ENCODE results near the gene NOP14. TPM values are rescaled to one million over a fixed set of nuclear protein-coding genes. Genes with fewer than 3 reads are reported as not detected.
"Not testable (repeated sequence)": the region's sequence is repeated elsewhere in the genome, so short reads cannot be mapped to it uniquely, and the experiment has no call there.

The NOP14 gene
- total RNA-seq, 1 donor, result 25.6 TPM

DNA sequence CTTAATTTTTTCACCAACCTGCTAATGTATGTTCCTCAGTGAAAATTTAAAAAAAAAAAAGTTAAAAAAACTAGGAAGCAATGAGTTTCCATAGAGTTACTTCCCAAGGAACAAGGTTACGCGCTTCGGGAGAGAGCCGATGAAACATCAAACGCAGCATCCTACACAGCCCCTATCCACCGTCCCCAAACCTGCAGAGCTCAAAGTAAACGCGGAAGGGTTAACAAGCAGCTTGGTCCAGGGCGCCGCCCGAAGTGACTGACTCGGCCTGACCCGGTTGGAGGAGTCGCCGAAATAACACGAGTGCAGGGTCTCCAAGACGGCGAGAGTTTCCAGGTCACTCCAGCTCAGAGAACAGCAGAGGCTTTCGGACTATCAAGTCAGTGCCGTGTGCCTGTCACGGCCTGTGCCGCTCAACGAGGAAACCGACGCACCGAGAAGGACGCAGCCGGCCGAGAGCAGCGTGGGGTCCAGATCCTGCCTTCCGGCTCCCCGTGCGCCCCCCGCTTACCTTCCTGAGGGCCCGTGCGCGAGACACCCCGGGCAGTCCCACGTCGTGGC lies 512 bp downstream of the NOP14 start:
- TF ChIP-seq, protein P1, sequence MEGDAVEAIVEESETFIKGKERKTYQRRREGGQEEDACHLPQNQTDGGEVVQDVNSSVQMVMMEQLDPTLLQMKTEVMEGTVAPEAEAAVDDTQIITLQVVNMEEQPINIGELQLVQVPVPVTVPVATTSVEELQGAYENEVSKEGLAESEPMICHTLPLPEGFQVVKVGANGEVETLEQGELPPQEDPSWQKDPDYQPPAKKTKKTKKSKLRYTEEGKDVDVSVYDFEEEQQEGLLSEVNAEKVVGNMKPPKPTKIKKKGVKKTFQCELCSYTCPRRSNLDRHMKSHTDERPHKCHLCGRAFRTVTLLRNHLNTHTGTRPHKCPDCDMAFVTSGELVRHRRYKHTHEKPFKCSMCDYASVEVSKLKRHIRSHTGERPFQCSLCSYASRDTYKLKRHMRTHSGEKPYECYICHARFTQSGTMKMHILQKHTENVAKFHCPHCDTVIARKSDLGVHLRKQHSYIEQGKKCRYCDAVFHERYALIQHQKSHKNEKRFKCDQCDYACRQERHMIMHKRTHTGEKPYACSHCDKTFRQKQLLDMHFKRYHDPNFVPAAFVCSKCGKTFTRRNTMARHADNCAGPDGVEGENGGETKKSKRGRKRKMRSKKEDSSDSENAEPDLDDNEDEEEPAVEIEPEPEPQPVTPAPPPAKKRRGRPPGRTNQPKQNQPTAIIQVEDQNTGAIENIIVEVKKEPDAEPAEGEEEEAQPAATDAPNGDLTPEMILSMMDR (IDR thresholded peaks at IDR 0.05; ENCODE audit: insufficient read depth, low read length), result no peak
- peak; percentile 56 for DNase-seq (ENCODE audit: low read depth)
- H3K4me3 ChIP-seq (ENCODE audit: low read depth, low read length), result peak overlapping the region; percentile 94

DNA sequence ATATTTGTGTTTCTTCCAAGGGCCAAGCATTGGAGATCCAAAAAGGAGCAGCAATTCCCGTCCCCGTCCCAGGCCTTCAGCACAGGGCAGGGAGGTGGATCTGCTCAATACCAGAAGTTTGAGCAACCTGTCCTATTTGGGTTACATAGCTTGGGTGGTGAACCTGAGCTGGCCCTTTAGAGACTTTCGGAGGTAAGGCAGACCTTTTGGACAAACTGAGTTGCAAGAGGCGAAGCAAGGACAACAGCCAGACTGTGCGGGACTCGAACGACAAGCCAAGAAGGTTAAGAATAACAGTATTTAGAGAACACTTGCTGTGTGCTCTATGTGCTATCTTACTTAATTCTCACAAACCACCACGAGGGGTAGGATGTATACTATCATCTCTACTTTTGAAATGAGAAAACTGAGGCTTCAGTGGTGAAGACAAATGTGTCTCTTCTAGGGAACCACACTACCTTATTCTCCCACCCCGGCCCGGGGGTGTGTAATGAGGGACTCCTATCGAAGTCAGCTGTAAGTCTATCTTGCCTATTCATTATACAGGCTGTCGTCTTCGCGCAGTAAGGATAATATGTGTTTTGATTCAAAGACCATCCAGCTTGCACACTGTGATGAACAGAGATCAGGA lies 1.3 kb downstream of the NOP14 start:
- H3K4me3 ChIP-seq (ENCODE audit: low read depth, low read length), result peak overlapping the region; percentile 94
- TF ChIP-seq, protein P1 (IDR thresholded peaks at IDR 0.05; ENCODE audit: insufficient read depth, low read length), result no peak
- DNase-seq (ENCODE audit: low read depth), result no peak

DNA sequence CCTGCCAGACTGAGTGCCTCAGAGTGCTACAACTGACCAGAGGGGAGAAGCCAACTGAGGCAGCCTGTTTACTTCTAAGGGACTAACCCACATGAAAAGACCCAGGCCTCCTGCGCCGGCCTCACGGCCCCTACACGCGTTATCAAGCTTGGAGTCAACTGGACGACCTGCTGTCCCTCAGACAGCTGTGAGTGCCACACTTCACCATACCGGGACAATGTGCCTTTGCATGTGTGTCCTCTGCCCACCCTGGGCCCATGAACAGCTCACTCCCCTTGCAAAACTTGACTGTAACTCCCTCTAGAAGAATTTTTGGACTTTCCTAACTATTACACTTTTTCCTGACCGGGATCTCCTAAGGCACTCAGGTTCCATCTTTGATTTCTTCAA lies 1.8 kb downstream of the NOP14 start:
- TF ChIP-seq, protein P1 (IDR thresholded peaks at IDR 0.05; ENCODE audit: insufficient read depth, low read length), result no peak
- DNase-seq (ENCODE audit: low read depth), result no peak
- H3K4me3 ChIP-seq (ENCODE audit: low read depth, low read length), result peak overlapping the region; percentile 94

DNA sequence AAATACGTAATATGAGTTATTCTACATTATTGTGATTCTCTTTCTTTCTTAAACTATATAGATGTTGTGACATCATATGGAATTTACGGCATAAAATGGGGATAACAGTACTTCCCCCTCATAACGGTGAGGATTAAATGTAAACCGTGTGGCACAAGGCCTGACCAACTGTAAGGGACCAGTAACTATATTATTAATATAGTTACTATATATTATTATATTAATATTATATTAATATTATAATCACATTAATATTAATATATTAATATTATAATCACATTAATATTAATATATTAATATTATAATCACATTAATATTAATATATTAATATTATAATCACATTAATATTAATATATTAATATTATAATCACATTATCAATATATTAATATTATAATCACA lies 2.8 kb downstream of the NOP14 start:
- DNase-seq (ENCODE audit: low read depth); H3K4me3 ChIP-seq (ENCODE audit: low read depth, low read length): not testable (repeated sequence)

DNA sequence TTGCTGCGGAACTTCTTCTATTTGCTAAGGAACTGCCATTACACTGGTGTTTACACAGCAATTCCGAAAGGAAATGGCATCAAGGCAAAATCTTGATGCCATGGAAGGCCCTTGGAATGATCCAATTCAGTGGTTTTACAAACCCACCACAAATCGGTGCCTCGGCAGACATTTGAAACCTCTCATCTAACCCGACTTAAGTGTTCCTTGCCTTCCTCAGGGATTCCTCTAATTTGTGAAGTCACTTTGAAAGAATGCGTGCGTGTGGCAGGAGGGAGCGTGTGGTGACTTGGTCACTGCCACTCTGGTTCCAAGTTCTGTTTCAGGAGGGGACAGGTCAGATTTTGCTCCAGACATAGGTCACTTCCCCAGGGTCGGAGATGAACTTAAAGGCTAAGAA lies 4.8 kb downstream of the NOP14 start:
- peak; percentile 28 for DNase-seq (ENCODE audit: low read depth)
- TF ChIP-seq, protein P1 (IDR thresholded peaks at IDR 0.05; ENCODE audit: insufficient read depth, low read length), result no peak
- no peak overlapping the region for H3K4me3 ChIP-seq (ENCODE audit: low read depth, low read length)

DNA sequence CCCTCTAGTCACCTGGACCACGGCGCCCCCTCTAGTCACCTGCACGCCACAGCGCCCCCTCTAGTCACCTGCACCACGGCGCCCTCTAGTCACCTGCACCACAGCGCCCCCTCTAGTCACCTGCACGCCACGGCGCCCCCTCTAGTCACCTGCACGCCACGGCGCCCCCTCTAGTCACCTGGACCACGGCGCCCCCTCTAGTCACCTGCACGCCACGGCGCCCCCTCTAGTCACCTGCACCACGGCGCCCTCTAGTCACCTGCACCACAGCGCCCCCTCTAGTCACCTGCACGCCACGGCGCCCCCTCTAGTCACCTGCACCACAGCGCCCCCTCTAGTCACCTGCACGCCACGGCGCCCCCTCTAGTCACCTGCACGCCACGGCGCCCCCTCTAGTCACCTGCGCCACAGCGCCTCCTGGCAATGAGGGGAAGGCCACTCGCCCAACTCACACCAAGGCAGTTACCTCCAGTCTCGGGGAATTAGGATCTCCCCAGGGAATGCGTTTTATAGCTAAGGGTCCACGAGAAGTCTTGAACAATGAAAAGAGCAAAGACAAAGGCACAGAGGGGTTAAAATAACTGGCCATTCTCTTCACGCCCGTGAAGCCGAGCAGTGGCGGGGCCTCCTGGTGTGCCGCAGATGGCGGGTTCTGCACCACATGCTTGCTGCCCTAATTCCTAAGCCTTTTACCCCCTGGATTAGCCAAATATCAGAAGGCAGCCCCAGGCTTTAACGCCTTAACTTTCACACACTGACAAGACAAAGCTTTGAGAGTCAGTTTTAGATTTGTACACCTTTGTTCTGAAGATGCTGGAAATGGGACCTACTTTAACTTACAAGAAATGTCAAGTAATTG lies 7.8 kb downstream of the NOP14 start:
- not testable (repeated sequence) for DNase-seq (ENCODE audit: low read depth); H3K4me3 ChIP-seq (ENCODE audit: low read depth, low read length)

DNA sequence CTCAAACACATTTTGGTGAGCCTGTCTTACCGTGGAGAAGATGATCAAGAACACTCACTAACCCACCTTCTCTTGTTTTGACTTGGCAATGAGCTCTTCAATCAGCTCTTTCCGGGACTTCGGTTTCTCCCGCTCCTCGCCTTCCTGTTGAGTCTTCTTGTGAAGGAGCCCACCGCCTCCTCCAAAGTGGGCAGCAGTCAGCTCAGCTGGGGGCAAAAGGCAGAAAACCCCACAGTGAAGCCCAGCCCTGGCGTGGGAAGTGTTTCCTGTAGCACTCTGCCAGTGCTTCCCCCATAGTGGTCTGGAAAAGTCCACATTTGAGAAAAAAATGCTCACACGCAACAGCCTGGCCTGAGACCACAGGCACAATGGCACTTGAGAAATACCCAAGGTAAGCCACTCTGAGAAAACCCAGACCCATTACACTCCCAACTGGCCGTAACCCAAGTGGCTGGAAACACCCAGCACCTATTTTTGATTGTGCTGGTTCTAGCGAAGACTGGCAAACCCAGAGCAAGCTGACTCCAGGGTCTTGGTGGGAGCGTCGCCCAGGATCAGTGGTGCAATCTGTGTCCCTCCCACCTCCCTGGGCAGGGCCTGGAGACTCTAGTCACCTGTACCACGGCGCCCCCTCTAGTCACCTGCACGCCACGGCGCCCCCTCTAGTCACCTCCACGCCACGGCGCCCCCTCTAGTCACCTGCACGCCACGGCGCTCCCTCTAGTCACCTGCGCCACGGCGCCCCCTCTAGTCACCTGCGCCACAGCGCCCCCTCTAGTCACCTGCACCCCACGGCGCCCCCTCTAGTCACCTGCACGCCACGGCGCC lies 8.6 kb downstream of the NOP14 start:
- H3K4me3 ChIP-seq (ENCODE audit: low read depth, low read length), result no peak overlapping the region
- no peak for DNase-seq (ENCODE audit: low read depth)
- TF ChIP-seq, protein P1 (IDR thresholded peaks at IDR 0.05; ENCODE audit: insufficient read depth, low read length), result no peak
